ENCODE measurements around the gene COA3. TPM values are rescaled to one million over a fixed set of nuclear protein-coding genes. Genes with fewer than 3 reads are reported as not detected.

Gene COA3
- total RNA-seq, 1 donor from 2014 or later = 78.0 TPM

DNA sequence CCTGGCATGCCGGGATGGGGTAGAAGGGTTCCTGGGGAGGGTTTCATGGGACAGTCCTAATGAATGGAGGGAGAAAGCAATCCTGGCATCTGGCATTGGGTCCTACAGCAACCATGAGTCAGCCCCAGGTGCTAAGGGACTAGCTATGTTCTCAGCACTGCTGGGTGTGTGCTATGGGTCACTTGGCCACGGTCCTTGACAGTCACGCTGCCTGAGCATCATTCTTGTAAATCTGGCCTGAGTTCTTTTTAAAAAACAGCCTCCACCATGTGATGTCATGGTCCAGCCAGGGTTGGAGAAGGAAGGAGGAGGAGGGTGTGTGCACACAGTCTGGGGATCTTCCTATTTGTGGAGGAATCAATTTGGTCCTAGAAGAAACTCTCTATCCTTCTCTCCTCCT lies 43.7 kb downstream of the COA3 start:
- no peak for DNase-seq (ENCODE audit: low spot score)

DNA sequence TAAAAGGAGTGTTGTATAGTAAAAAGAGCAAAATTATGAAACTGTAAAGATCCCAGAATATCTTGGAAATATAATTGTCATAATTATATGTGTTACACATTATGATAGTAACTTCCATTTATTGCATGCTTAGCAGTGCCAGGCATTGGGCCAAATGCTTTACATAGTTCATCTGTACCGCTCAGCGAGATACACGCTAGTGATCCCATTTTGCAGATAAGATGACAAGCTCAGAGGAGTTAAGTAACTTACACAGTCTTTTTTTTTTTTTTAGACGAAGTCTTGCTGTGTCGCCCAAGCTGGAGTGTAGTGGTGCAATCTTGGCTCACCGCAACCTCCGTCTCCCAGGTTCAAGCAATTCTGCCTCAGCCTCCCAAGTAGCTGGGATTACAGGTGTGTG lies 46.9 kb downstream of the COA3 start:
- no peak for DNase-seq (ENCODE audit: low spot score)

DNA sequence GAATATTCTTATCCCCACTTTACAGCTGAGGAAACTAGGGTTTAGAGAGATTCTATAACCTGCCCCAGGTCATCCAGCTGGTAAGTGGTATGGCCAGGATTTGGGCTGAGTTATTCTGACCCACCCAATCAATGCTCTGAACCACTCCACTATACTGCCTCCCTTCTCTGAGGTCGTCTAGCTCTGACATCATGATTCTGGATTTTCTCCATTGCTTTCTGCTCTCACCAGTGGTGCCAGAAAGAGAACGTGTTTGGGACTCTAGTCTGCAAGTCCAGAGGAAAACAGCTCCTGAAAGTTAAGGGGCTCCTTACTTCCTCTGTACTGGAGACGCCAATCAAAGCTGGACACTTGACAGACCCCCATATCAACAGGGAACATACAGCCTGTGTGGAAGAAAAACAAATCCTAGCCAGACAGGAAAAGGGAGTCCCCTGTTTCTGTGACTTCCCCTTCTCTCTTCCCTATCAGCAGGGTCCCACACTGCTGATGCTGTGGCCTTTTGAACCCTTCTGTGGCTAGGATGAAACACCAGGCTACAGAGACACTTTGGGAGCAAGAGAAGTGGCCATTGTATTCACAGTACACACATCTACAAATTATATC lies 47.7 kb downstream of the COA3 start:
- no peak for DNase-seq (ENCODE audit: low spot score)

DNA sequence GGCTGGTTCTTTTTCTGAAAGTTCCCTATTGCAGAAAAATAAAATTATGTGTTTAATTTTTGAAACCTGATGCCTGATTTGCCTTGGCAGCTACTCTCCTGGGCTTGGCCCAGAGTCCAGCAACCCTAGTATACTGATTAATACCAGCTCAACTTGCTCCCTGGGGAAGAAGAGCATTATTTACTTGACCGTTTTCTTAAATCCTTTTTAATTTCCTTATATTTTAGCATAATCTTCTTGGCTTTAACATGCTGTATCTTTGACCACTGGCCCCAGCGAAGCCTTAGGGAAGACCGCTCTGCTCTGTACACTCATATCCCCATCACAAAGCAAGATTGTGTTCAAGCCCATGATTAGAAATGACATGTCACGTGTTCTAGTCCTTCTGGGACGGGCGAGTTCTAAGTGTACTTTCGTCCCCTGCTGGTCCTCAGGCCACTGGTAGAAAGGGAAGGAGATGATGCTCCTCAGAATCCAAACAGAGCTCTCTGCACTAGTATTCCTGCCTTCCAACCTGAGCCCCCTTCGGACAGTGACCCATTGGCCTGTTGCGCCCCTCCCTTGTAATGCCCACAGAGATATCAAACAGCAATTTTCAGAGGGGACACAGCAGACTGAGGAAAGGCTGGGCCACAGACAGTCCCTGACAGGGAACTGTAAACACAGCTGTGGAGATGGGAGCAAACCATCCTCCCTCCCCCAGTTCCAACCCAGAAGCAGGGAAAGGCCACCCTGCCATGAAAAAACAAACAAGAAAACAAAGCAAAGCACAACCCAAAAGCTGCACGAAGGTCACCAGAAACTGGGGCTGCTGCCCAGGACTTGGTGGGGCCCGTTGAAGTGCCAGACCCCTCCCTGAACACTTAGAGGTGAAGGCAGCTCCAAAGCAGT lies 49.4 kb downstream of the COA3 start:
- no peak for DNase-seq (ENCODE audit: low spot score)

DNA sequence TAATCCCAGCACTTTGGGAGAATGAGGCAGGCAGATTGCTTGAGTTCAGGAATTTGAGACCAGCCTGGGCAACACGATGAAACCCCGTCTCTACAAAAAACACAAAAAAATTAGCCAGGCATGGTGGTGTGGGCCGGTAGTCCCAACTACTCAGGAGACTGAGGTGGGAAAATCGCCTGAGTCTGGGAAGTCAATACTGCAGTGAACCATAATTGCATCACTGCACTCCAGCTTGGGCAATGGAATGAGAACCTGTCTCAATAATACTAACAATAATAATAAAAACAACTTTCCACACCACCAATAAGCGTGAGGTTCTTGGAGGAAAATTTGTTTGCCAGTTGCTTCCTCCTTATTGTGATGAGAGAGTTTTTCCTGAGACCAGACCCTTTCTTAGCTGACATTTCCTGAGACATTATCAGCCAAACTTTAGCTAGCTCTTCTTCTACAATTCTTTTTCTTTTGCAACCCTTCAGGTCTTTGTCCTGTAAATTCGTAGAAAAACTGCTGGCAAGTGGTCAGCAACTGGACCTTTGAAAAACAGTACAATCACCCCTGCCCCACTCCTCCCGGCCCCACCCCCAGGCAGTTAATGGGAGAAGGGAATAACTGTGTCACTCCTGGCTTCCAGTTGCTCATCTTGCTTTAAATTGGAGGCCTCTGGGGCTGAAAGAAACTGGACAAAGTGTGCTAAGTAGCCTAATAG lies 50.1 kb downstream of the COA3 start:
- DNase-seq (ENCODE audit: low spot score) = no peak

Other genes with a start within 250 kb of the COA3 start
- 2.4 TPM for gene HSD17B1, start 245.8 kb downstream of the COA3 start, total RNA-seq
- gene COASY, start 236.6 kb downstream of the COA3 start, total RNA-seq = 84.1 TPM
- gene MLX, start 231.6 kb downstream of the COA3 start, total RNA-seq = 54.0 TPM
- 5.1 TPM for gene PSMC3IP, start 221.0 kb downstream of the COA3 start, total RNA-seq
- 78.8 TPM for gene RETREG3, start 189.3 kb downstream of the COA3 start, total RNA-seq
- gene TUBG1, start 189.0 kb downstream of the COA3 start, total RNA-seq = 40.2 TPM
- gene TUBG2, start 139.4 kb downstream of the COA3 start, total RNA-seq = 30.8 TPM
- gene PLEKHH3, start 121.7 kb downstream of the COA3 start, total RNA-seq = 36.1 TPM
- gene CCR10, start 116.9 kb downstream of the COA3 start, total RNA-seq = 0.49 TPM
- 8.1 TPM for gene CNTNAP1, start 116.2 kb downstream of the COA3 start, total RNA-seq
- 50.4 TPM for gene EZH1, start 53.7 kb downstream of the COA3 start, total RNA-seq
- gene RAMP2, start 37.5 kb downstream of the COA3 start, total RNA-seq = 22.7 TPM
- 57.1 TPM for gene VPS25, start 25.3 kb downstream of the COA3 start, total RNA-seq
- gene WNK4, start 18.1 kb downstream of the COA3 start, total RNA-seq = 0.37 TPM
- gene CNTD1, start 157 bp upstream of the COA3 start, total RNA-seq = 0.89 TPM
- gene BECN1, start 25.6 kb upstream of the COA3 start, total RNA-seq = 71.3 TPM
- 88.5 TPM for gene PSME3, start 34.7 kb upstream of the COA3 start, total RNA-seq
- 1.4 TPM for gene AOC2, start 45.9 kb upstream of the COA3 start, total RNA-seq
- gene AOC3, start 52.5 kb upstream of the COA3 start, total RNA-seq = 125 TPM
- 17.3 TPM for gene G6PC1, start 102.1 kb upstream of the COA3 start, total RNA-seq
- 28.2 TPM for gene AARSD1, start 165.8 kb upstream of the COA3 start, total RNA-seq
- 4.7 TPM for gene PTGES3L, start 181.4 kb upstream of the COA3 start, total RNA-seq
- 26.0 TPM for gene RUNDC1, start 181.9 kb upstream of the COA3 start, total RNA-seq
- 611 TPM for gene RPL27, start 199.7 kb upstream of the COA3 start, total RNA-seq
- gene IFI35, start 208.1 kb upstream of the COA3 start, total RNA-seq = 27.0 TPM
- gene VAT1, start 223.7 kb upstream of the COA3 start, total RNA-seq = 122 TPM
- gene RND2, start 226.5 kb upstream of the COA3 start, total RNA-seq = 2.8 TPM

All from mucosa of gallbladder (tissue), 1 donor.